Brain pericyte (primary cell): Measurements from ENCODE around the gene MKRN2.

Experiments
- DNase-seq: peaks from one replicate; pipeline ENCODE4 v3.0.0-alpha.2; 2012; ENCODE audit warnings: low read depth, low spot score

MKRN2 gene

GRCh38 chr3:12553921-12554391 is 2.9 kb upstream of the MKRN2 start:
- DNase-seq, result no peak

GRCh38 chr3:12556314-12556689 is 585 bp upstream of the MKRN2 start:
- no peak for DNase-seq

- DNase-seq, result no peak
Measured at GRCh38 chr3:12557473-12558100, 700 bp downstream of the MKRN2 start.

- DNase-seq, result no peak
Measured at GRCh38 chr3:12558706-12559105, 1.8 kb downstream of the MKRN2 start.

GRCh38 chr3:12559520-12559919 is 2.6 kb downstream of the MKRN2 start:
- DNase-seq, result no peak

- no peak for DNase-seq
Measured at GRCh38 chr3:12560505-12561190, 3.8 kb downstream of the MKRN2 start.

- no peak for DNase-seq
Measured at GRCh38 chr3:12561397-12561796, 4.5 kb downstream of the MKRN2 start.

GRCh38 chr3:12562451-12562850 is 5.6 kb downstream of the MKRN2 start:
- DNase-seq, result no peak

- no peak for DNase-seq
Measured at GRCh38 chr3:12566976-12567375, 10.1 kb downstream of the MKRN2 start.

- DNase-seq, result no peak
Measured at GRCh38 chr3:12568747-12569146, 11.9 kb downstream of the MKRN2 start.

- no peak for DNase-seq
Measured at GRCh38 chr3:12569836-12570235, 12.9 kb downstream of the MKRN2 start.

- DNase-seq, result no peak
Measured at GRCh38 chr3:12571986-12572385, 15.1 kb downstream of the MKRN2 start.

GRCh38 chr3:12574131-12574530 is 17.2 kb downstream of the MKRN2 start:
- DNase-seq, result no peak

GRCh38 chr3:12574661-12575060 is 17.8 kb downstream of the MKRN2 start:
- DNase-seq, result no peak

- no peak for DNase-seq
Measured at GRCh38 chr3:12577379-12577778, 20.5 kb downstream of the MKRN2 start.

- no peak for DNase-seq
Measured at GRCh38 chr3:12578742-12579141, 21.9 kb downstream of the MKRN2 start.

- DNase-seq, result no peak
Measured at GRCh38 chr3:12579456-12579855, 22.6 kb downstream of the MKRN2 start.

- DNase-seq, result no peak
Measured at GRCh38 chr3:12579905-12580304, 23.0 kb downstream of the MKRN2 start.

GRCh38 chr3:12582730-12583129 is 25.8 kb downstream of the MKRN2 start:
- DNase-seq, result no peak

GRCh38 chr3:12583280-12583679 is 26.4 kb downstream of the MKRN2 start:
- DNase-seq, result no peak

GRCh38 chr3:12584083-12584482 is 27.2 kb downstream of the MKRN2 start:
- DNase-seq, result no peak

- DNase-seq, result no peak
Measured at GRCh38 chr3:12585181-12585580, 28.3 kb downstream of the MKRN2 start.

- DNase-seq, result no peak
Measured at GRCh38 chr3:12585970-12586369, 29.1 kb downstream of the MKRN2 start.

- DNase-seq, result no peak
Measured at GRCh38 chr3:12586403-12586802, 29.5 kb downstream of the MKRN2 start.
